SK-N-MC (cell line): ENCODE data around the gene HBM.

Experiments
- DNase-seq: peaks from one replicate; pipeline ENCODE4 v3.0.0-alpha.2; 2011; ENCODE audit warnings: low read depth, low spot score
- H3K27ac ChIP-seq: fragments of 200-600 bp; sonication (generic); 2 replicates; pipeline ENCODE4 v1.5.1; 2016; ENCODE audit warnings: mixed run types
- H3K36me3 ChIP-seq: fragments of 200-600 bp; sonication (generic); 2 replicates; pipeline ENCODE4 v1.6.1; 2017; ENCODE audit warnings: antibody characterized with exemption, low read length, mixed read lengths; ENCODE audit not compliant: insufficient read depth
- H3K4me3 ChIP-seq: fragments of 200-600 bp; sonication (generic); 2 replicates; pipeline ENCODE4 v1.5.1; 2016
- H3K9ac ChIP-seq: fragments of 200-600 bp; sonication (generic); 2 replicates; pipeline ENCODE4 v1.8.0; 2017; ENCODE audit warnings: mixed run types, mixed read lengths; ENCODE audit not compliant: insufficient read length
- H3K9me3 ChIP-seq: fragments of 200-600 bp; sonication (generic); 2 replicates; pipeline ENCODE4 v1.6.1; 2017; ENCODE audit warnings: low read depth, mild to moderate bottlenecking, antibody characterized with exemption, low read length, moderate library complexity, mixed read lengths
- EZH2 ChIP-seq: fragments of 200-600 bp; sonication (generic); IDR thresholded peaks from one replicate; pipeline ENCODE4 v1.6.1; 2017; ENCODE audit warnings: antibody characterized with exemption
- FOXP2 ChIP-seq: optimal IDR thresholded peaks from 2 replicates; pipeline ENCODE3; 2011; ENCODE audit warnings: mild to moderate bottlenecking, moderate library complexity; ENCODE audit not compliant: insufficient read depth; ENCODE audit errors: extremely low read length, control extremely low read depth
- POLR2AphosphoS5 ChIP-seq: IDR thresholded peaks from 2 replicates; pipeline ENCODE4 v1.6.1; 2012; ENCODE audit warnings: mild to moderate bottlenecking, low read depth, low read length, borderline replicate concordance

The HBM gene

DNA sequence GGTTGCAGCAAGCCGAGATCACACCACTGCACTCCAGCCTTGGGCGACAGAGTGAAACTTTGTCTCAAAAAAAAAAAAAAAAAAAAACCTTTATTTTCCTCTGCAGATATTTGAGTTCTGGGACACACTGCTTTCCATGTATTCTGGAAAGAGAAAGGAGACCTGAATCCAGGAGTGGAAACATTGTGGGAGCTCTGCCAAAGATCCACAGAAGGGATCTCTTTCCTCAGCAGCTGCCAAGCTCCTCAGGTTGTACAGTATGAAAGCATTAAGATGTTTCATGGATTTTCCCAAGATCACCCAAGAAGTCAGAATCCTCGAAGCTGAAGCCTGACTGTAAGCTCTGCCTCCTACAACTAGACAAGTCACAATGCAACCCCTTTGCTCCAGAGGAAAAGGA, 40.8 kb upstream of the HBM start:
- H3K27ac ChIP-seq = no peak overlapping the region
- TF ChIP-seq FOXP2 = no peak

GRCh38 chr16:129075-129474, 36.7 kb upstream of the HBM start:
- Histone ChIP-seq H3K4me3 (no peak overlapping the region), H3K9ac (no peak overlapping the region), H3K36me3 (no peaks in the 10 kb centered on the region), H3K9me3 (no peaks in the 10 kb centered on the region), H3K27ac (no peak overlapping the region)
- no peak for DNase-seq
- TF ChIP-seq EZH2 = no peak
- TF ChIP-seq FOXP2 = no peak
- TF ChIP-seq POLR2AphosphoS5 = no peak

More for the DNA sequence above, 40.8 kb upstream of the HBM start:
- Histone ChIP-seq H3K4me3 (no peak overlapping the region), H3K36me3 (no peaks in the 10 kb centered on the region), H3K9ac (no peak overlapping the region), H3K9me3 (no peaks in the 10 kb centered on the region)
- DNase-seq = no peak

GRCh38 chr16:130533-131173, 35.1 kb upstream of the HBM start:
- TF ChIP-seq POLR2AphosphoS5 (no peak), EZH2 (no peak), FOXP2 (no peak)
- no peak overlapping the region for H3K9ac ChIP-seq
- H3K36me3 ChIP-seq = no peaks in the 10 kb centered on the region
- no peak overlapping the region for H3K4me3 ChIP-seq
- H3K27ac ChIP-seq = no peak overlapping the region
- H3K9me3 ChIP-seq = no peaks in the 10 kb centered on the region
- DNase-seq = no peak

DNA sequence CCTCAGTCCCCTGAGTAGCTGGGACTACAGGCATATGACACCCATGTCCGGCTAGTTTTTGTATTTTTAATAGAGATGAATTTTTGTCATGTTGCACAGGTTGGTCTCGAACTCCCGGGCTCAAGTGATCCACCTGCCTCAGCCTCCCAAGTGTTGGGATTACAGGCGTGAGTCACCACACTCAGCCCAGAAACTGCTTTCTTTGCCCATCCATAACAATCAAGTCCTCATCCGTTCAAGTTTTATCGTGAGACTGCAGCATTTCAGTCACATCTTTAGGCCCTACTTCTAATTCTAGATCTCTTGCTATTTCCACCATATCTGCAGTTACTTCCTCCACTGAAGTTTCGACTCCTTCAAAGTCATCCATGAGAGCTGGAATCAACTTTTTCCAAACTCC, 33.7 kb upstream of the HBM start:
- TF ChIP-seq EZH2 (no peak), FOXP2 (no peak), POLR2AphosphoS5 (no peak)
- no peak overlapping the region for H3K9ac ChIP-seq
- DNase-seq = no peak
- no peaks in the 10 kb centered on the region for H3K9me3 ChIP-seq
- no peak overlapping the region for H3K4me3 ChIP-seq
- no peak overlapping the region for H3K27ac ChIP-seq
- no peaks in the 10 kb centered on the region for H3K36me3 ChIP-seq

- TF ChIP-seq EZH2 = no peak
- TF ChIP-seq POLR2AphosphoS5 = no peak
- no peak for TF ChIP-seq FOXP2
- no peaks in the 10 kb centered on the region for H3K36me3 ChIP-seq
- no peaks in the 10 kb centered on the region for H3K9me3 ChIP-seq
- no peak overlapping the region for H3K9ac ChIP-seq
- no peak overlapping the region for H3K27ac ChIP-seq
- no peak for DNase-seq
- no peak overlapping the region for H3K4me3 ChIP-seq
Observed at GRCh38 chr16:133716-134115, 32.1 kb upstream of the HBM start.

DNA sequence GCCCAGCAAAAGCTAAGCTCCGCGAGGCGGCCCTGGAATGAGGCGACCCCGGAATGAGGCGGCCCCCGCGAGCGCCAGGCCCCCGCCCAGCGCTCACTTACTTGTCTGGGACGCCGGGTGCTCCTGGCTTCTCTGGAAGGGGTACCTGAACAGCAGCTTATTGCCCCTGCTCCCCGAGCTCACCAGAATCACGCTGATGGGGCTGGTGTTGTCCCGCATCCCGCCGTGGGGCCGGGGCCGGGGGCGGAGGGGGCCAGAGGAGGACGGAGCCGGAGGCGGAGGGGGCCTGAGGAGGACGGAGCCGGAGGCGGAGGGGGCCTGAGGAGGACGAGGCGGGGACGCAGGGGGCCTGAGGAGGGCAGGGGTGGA, 27.7 kb upstream of the HBM start:
- Histone ChIP-seq H3K9ac (peak overlapping the region; percentile 92), H3K27ac (peak overlapping the region; percentile 83), H3K4me3 (peak overlapping the region; percentile 93), H3K9me3 (no peaks in the 10 kb centered on the region), H3K36me3 (no peaks in the 10 kb centered on the region)
- TF ChIP-seq EZH2 = no peak
- TF ChIP-seq FOXP2 = no peak
- no peak for TF ChIP-seq POLR2AphosphoS5
- DNase-seq = no peak

GRCh38 chr16:140175-140857, 25.5 kb upstream of the HBM start:
- TF ChIP-seq POLR2AphosphoS5 (no peak), FOXP2 (no peak), EZH2 (no peak)
- DNase-seq = no peak
- H3K9ac ChIP-seq = no peak overlapping the region
- no peak overlapping the region for H3K27ac ChIP-seq
- no peak overlapping the region for H3K4me3 ChIP-seq
- no peaks in the 10 kb centered on the region for H3K9me3 ChIP-seq
- H3K36me3 ChIP-seq = no peaks in the 10 kb centered on the region

GRCh38 chr16:142405-142967, 23.3 kb upstream of the HBM start:
- TF ChIP-seq FOXP2 (no peak), EZH2 (no peak), POLR2AphosphoS5 (no peak)
- Histone ChIP-seq H3K9me3 (no peaks in the 10 kb centered on the region), H3K27ac (no peak overlapping the region), H3K4me3 (no peak overlapping the region), H3K9ac (no peak overlapping the region), H3K36me3 (no peaks in the 10 kb centered on the region)
- no peak for DNase-seq

DNA sequence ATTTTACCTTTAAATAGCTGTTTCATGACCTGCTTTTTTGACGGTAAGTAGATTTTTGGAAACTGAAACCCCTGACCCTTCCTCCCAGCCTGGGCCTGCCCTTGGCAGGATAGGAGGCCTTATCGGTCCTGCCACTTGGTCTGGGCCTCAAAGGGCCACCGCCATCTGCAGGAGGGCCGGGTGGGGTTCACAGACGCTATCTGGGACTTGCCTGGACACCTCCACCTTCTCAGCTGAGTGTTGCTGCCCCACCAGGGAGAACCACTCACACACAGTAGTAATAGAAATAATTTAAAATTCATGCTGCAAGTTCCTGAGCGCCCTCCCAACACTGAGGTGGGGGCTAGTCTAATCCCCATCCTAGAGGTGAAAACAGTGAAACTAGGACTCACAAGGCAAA, 22.7 kb upstream of the HBM start:
- Histone ChIP-seq H3K4me3 (no peak overlapping the region), H3K27ac (no peak overlapping the region), H3K36me3 (no peaks in the 10 kb centered on the region), H3K9ac (no peak overlapping the region), H3K9me3 (no peaks in the 10 kb centered on the region)
- TF ChIP-seq EZH2 = no peak
- no peak for DNase-seq

DNA sequence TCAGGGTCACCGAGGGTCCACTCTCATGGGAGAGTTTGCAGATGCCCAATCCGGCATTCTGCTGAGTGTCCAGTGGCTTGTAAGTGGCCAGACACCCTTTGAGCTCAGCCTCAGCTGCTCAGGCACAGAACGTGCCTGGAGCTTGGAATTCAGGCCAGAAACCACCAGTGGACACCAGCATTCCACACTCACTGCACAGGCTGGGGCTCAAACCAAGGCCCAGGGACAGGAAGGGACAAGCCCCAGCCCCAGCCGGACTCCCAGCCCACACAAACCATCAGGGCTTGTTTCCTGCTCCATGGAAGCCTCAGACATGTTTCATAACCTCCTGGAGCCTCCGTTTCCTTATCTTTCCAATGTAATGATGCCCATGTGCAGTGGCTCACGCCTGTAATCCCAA, 22.3 kb upstream of the HBM start:
- TF ChIP-seq FOXP2 (no peak), POLR2AphosphoS5 (no peak), EZH2 (no peak)
- no peak for DNase-seq
- no peak overlapping the region for H3K9ac ChIP-seq

More for the DNA sequence above, 22.3 kb upstream of the HBM start:
- no peaks in the 10 kb centered on the region for H3K9me3 ChIP-seq
- H3K4me3 ChIP-seq = no peak overlapping the region
- H3K27ac ChIP-seq = no peak overlapping the region
- H3K36me3 ChIP-seq = no peaks in the 10 kb centered on the region
